ENCODE data around the gene TRNP1. TPM values are rescaled to one million over a fixed set of nuclear protein-coding genes. Genes with fewer than 3 reads are reported as not detected.

TRNP1 gene
- total and polyA plus RNA-seq, 2 of the 4 experiments (the other 2 are of a cell fraction): 63.3 to 91.6 TPM

DNA sequence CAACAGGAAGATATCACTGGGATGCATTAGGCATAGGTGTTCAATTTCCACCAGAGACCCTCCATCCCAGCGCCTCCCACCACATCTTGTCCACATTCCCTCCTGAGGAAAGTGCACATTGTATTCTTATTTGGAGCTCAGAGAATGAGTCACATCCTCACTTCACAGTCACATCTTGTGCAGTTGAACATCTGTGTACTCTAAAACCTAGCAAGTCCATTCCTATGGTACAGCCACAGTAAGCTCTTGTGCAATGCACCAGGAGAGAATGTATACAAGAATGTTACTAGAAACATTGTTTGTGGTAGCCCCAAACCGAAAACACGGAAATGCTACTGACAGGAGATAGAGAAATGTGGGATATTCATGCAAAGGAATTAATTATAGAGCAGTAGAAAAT is 31.7 kb upstream of the TRNP1 start:
- peaks cover 11% of the 10 kb centered on the region for H3K27me3 ChIP-seq (ENCODE audit: control insufficient read depth, insufficient read depth, low read length)
- no TSS peak for BruUV-seq (replicated peaks)
- H2BK120ac ChIP-seq (ENCODE audit: low read depth, low read length): peak overlapping the region; percentile 78
- H3K27ac ChIP-seq (ENCODE audit: insufficient read depth, low read length): peak overlapping the region; percentile 50
- H4K20me1 ChIP-seq (ENCODE audit: insufficient read depth, low read length): peaks cover 3% of the 10 kb centered on the region; the same call in 1 of the 2 replicates
- dilution Hi-C loops (cut with HindIII; ENCODE audit: low sequenced_read_pairs, unreplicated experiment) (no loop called here), in situ Hi-C loops (cut with MboI; ENCODE audit: low sequenced_read_pairs) (loop anchor here (5.0 kb wide), 1 partner anchor 135 kb away; no protein-coding TSS in a partner anchor), intact Hi-C loops (cut with micrococcal nuclease) (no loop called here)
- ATAC-seq (ENCODE audit: low read depth): peak; percentile 92
- H2BK5ac ChIP-seq (ENCODE audit: low read depth, low read length, poor library complexity, severe bottlenecking): peak overlapping the region; percentile 72
- H3K18ac ChIP-seq (ENCODE audit: low read depth, low read length): no peak overlapping the region; the same call in 1 of the 2 replicates
- peak overlapping the region in 1 of 2 experiments; percentile 77; a peak in 2 of 4 replicates for H4K8ac ChIP-seq (ENCODE audit: low read depth in 2 of 2, low read length in 2 of 2)
- H3K36me3 ChIP-seq (ENCODE audit: control insufficient read depth, insufficient read depth, low read length): no peaks in the 10 kb centered on the region
- H3K4me3 ChIP-seq (ENCODE audit: insufficient read depth, low read depth, low read length): no peak overlapping the region
- peak overlapping the region; percentile 86 for H2BK20ac ChIP-seq (ENCODE audit: low read depth, low read length)
- peaks cover 2% of the 10 kb centered on the region; the same call in 1 of the 2 replicates for H3K9me3 ChIP-seq (ENCODE audit: control insufficient read depth, insufficient read depth, low read length)
- no peak overlapping the region for H2AFZ ChIP-seq (replicated peaks; ENCODE audit: low read length, poor library complexity)
- CTCF ChIA-PET: interaction anchor here (0.8 to 1.6 kb wide), 2 partner anchors 32 to 84 kb away, joined by 3 read pairs; partner anchors contain the start of gene TRNP1
- no peaks in the 10 kb centered on the region for H3K79me1 ChIP-seq (ENCODE audit: low read depth in 1 of 2, low read length in 2 of 2)
- peak overlapping the region; percentile 73 for H2AK5ac ChIP-seq (ENCODE audit: low read depth, low read length)
- 14% methylated on average over 3 of the region's 3 CpGs; no CpG with 5 or more reads in 1 of the 2 experiments for WGBS, 2 experiments (ENCODE audit: extremely low coverage in 2 of 2, insufficient read length in 1 of 2)
- H4K5ac ChIP-seq (ENCODE audit: low read depth, low read length): no peak overlapping the region
- H3K23ac ChIP-seq (ENCODE audit: low read depth, low read length): peak overlapping the region; percentile 26; the same call in 1 of the 2 replicates
- POLR2A ChIA-PET (ENCODE audit: unreplicated experiment): interaction anchor here (0.9 kb wide), 1 partner anchor 12 kb away, joined by 4 read pairs; no protein-coding TSS in a partner anchor
- no peak overlapping the region for H2AK9ac ChIP-seq (replicated peaks; ENCODE audit: low read depth, low read length, poor library complexity)
- H3K9ac ChIP-seq (ENCODE audit: low read depth, low read length): no peak overlapping the region
- H3K56ac ChIP-seq (ENCODE audit: extremely low read depth, insufficient read depth, low read length): peak overlapping the region; percentile 30; the same call in 1 of the 2 replicates
- peak; percentile 98 for DNase-seq
- peaks cover 22% of the 10 kb centered on the region for H3K4me1 ChIP-seq (ENCODE audit: control insufficient read depth, insufficient read depth, low read length)
- H3K9me1 ChIP-seq (ENCODE audit: insufficient read depth, low read length): peaks cover 10% of the 10 kb centered on the region
- peak overlapping the region; percentile 19; the same call in 1 of the 2 replicates for H3K4ac ChIP-seq (ENCODE audit: low read depth, low read length)
- no peak overlapping the region for H3K14ac ChIP-seq (replicated peaks; ENCODE audit: low read depth, low read length)
- peak overlapping the region; percentile 6; the same call in 1 of the 3 replicates for H2BK15ac ChIP-seq (ENCODE audit: low read depth, low read length)
- H4K91ac ChIP-seq (ENCODE audit: insufficient read depth, low read depth, low read length): peak overlapping the region; percentile 10; the same call in 1 of the 2 replicates
- H3K4me2 ChIP-seq (ENCODE audit: low read depth, low read length): peak overlapping the region; percentile 71; the same call in 1 of the 2 replicates
- TF ChIP-seq, protein P1, sequence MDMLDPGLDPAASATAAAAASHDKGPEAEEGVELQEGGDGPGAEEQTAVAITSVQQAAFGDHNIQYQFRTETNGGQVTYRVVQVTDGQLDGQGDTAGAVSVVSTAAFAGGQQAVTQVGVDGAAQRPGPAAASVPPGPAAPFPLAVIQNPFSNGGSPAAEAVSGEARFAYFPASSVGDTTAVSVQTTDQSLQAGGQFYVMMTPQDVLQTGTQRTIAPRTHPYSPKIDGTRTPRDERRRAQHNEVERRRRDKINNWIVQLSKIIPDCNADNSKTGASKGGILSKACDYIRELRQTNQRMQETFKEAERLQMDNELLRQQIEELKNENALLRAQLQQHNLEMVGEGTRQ (IDR thresholded peaks at IDR 0.05; ENCODE audit: low read depth, low read length): no peak
- TF ChIP-seq FOS (IDR thresholded peaks at IDR 0.05; ENCODE audit: low read depth, low read length): peak; percentile 80
- TF ChIP-seq NFE2L2 (IDR thresholded peaks at IDR 0.05; ENCODE audit: low read depth, low read length): no peak
- TF ChIP-seq SMC3 (IDR thresholded peaks at IDR 0.05; ENCODE audit: low read depth, low read length): no peak
- peak; percentile 93 for TF ChIP-seq RCOR1 (IDR thresholded peaks at IDR 0.05; ENCODE audit: insufficient replicate concordance, low read length)
- TF ChIP-seq MAFK (IDR thresholded peaks at IDR 0.05; ENCODE audit: low read depth, low read length): 0 out of 2 replicates have a peak, but pooled peaks have one; percentile 2
- no peak for TF ChIP-seq RFX5 (IDR thresholded peaks at IDR 0.05; ENCODE audit: low read depth, low read length)
- TF ChIP-seq RAD21 (IDR thresholded peaks at IDR 0.05; ENCODE audit: low read length): no peak
- TF ChIP-seq BHLHE40 (IDR thresholded peaks at IDR 0.05; ENCODE audit: low read depth, low read length): peak; percentile 62
- peak; percentile 69; the same call in 1 of the 2 replicates for TF ChIP-seq CHD1 (IDR thresholded peaks at IDR 0.05; ENCODE audit: low read depth, low read length)
- TF ChIP-seq POLR2A (IDR thresholded peaks at IDR 0.05; ENCODE audit: low read depth, low read length): no peak
- TF ChIP-seq, protein P2, sequence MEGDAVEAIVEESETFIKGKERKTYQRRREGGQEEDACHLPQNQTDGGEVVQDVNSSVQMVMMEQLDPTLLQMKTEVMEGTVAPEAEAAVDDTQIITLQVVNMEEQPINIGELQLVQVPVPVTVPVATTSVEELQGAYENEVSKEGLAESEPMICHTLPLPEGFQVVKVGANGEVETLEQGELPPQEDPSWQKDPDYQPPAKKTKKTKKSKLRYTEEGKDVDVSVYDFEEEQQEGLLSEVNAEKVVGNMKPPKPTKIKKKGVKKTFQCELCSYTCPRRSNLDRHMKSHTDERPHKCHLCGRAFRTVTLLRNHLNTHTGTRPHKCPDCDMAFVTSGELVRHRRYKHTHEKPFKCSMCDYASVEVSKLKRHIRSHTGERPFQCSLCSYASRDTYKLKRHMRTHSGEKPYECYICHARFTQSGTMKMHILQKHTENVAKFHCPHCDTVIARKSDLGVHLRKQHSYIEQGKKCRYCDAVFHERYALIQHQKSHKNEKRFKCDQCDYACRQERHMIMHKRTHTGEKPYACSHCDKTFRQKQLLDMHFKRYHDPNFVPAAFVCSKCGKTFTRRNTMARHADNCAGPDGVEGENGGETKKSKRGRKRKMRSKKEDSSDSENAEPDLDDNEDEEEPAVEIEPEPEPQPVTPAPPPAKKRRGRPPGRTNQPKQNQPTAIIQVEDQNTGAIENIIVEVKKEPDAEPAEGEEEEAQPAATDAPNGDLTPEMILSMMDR (conservative IDR thresholded peaks at IDR 0.05; ENCODE audit: low read depth, low read length): no peak
- no peak for TF ChIP-seq MXI1 (IDR thresholded peaks at IDR 0.05; ENCODE audit: borderline replicate concordance, low read depth, low read length)
- TF ChIP-seq ELK1 (IDR thresholded peaks at IDR 0.05; ENCODE audit: borderline replicate concordance, low read depth, low read length): no peak
- TF ChIP-seq CEBPB (IDR thresholded peaks at IDR 0.05; ENCODE audit: low read depth, low read length): peak; percentile 100
